ENCODE measurements around the gene SORCS1. TPM values are rescaled to one million over a fixed set of nuclear protein-coding genes. Genes with fewer than 3 reads are reported as not detected.

Gene SORCS1
- total and polyA plus RNA-seq, 2 of the 13 experiments (the other 11 are each of a cell fraction or from before 2014, with no cell fraction given) = not detected

DNA sequence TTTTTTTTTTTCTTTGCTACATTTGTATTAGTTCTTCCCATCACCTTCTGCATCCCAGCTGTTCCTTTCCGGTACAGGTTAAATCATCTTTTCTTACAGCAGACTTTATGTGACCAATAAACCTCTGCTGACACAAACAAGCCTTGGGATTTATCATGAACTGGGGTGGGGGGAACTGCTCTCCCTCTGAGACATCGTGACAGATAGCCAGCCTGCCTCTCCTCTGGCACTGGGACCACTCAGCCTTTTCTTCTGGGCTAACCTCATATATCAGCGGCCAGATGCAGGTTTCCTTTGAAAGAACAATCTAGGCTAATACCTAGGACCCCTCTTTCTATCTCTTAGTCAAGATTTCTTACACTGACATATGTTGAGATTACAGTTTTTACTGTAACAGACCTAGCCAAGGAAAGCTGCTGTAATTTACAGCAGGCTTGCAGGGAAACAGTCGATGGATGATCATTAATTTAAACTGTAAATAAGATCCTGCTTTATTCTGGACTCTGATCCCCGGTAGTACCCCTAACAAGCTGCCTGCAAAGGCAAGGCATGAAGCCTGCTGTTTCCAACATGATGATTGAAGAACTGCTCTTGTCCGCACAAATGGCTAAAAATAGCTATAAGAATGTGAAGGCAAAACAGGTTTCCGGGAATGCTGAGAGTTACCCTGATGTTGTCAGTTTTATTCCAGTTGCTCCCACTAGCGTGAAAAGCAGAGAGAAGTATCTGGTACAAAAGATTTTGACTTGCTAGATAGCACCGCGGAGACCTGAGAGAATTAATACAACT is 338.7 kb downstream of the SORCS1 start:
- ChIA-PET CTCF (ENCODE audit: low intra/inter-chr PET ratio, low total read pairs) (no interaction called here), POLR2A (no interaction called here)
- no peak for ATAC-seq
- H3K9ac ChIP-seq (ENCODE audit: insufficient read depth, low read depth, low read length) = no peak overlapping the region
- 33% methylated on average over 10 of the region's 10 CpGs for WGBS (ENCODE audit: low lambda C conversion rate)
- H3K9me3 ChIP-seq (ENCODE audit: low read length) = no peaks in the 10 kb centered on the region
- TF ChIP-seq ZNF180 (CRISPR knock-in tag; IDR thresholded peaks at IDR 0.05; ENCODE audit: borderline replicate concordance, low read depth) = no peak
- no peak for TF ChIP-seq ZZZ3 (CRISPR knock-in tag; IDR thresholded peaks at IDR 0.05; ENCODE audit: borderline replicate concordance)
- TF ChIP-seq TCF12 (IDR thresholded peaks at IDR 0.05) = no peak
- no peak for TF ChIP-seq TCF12 (CRISPR knock-in tag; IDR thresholded peaks at IDR 0.05)
- no peak for TF ChIP-seq ZNF713 (CRISPR knock-in tag; IDR thresholded peaks at IDR 0.05)
- no peak for TF ChIP-seq RBM22 (optimal IDR thresholded peaks at IDR 0.05; ENCODE audit: low read length)
- TF ChIP-seq ZNF44 (CRISPR knock-in tag; IDR thresholded peaks at IDR 0.05) = no peak
- no peak for TF ChIP-seq MED13 (CRISPR knock-in tag; IDR thresholded peaks at IDR 0.05)
- TF ChIP-seq ELF4 (CRISPR knock-in tag; IDR thresholded peaks at IDR 0.05; ENCODE audit: borderline replicate concordance) = no peak
- TF ChIP-seq ZFYVE20 (CRISPR knock-in tag; IDR thresholded peaks at IDR 0.05; ENCODE audit: borderline replicate concordance, low read depth) = no peak
- no peak for TF ChIP-seq SIX1 (CRISPR knock-in tag; IDR thresholded peaks at IDR 0.05; ENCODE audit: borderline replicate concordance)
- TF ChIP-seq ZNF720 (CRISPR knock-in tag; IDR thresholded peaks at IDR 0.05) = no peak
- no peak for TF ChIP-seq RORA (CRISPR knock-in tag; IDR thresholded peaks at IDR 0.05)
- TF ChIP-seq NFE2L1 (CRISPR knock-in tag; IDR thresholded peaks at IDR 0.05; ENCODE audit: borderline replicate concordance) = no peak
- no peak for TF ChIP-seq MXD4 (CRISPR knock-in tag; IDR thresholded peaks at IDR 0.05)
- TF ChIP-seq SSRP1 (CRISPR knock-in tag; IDR thresholded peaks at IDR 0.05) = no peak
- TF ChIP-seq RNF2 (conservative IDR thresholded peaks at IDR 0.05; ENCODE audit: low read depth) = no peak
- TF ChIP-seq MIER2 (CRISPR knock-in tag; IDR thresholded peaks at IDR 0.05) = no peak
- no peak overlapping the region for H3K27ac ChIP-seq (ENCODE audit: extremely low read length, insufficient read depth, low read length)
- no peaks in the 10 kb centered on the region for H3K4me1 ChIP-seq (ENCODE audit: insufficient read depth, low read length)
- DNase-seq (ENCODE audit: low spot score) = no peak
- no peaks in the 10 kb centered on the region for H4K20me1 ChIP-seq (ENCODE audit: insufficient read depth, low read length)
- H3K79me2 ChIP-seq (ENCODE audit: insufficient read depth, low read length) = no peaks in the 10 kb centered on the region
- H3K4me3 ChIP-seq (replicated peaks in 1 of 3; ENCODE audit: insufficient read depth in 1 of 3, low read depth in 2 of 3, low read length in 3 of 3) = no peak overlapping the region
- FAIRE-seq = no peak
- no peak overlapping the region for H2AFZ ChIP-seq (ENCODE audit: low read length)
- no TSS peak for BruUV-seq (replicated peaks)
- H3K36me3 ChIP-seq (replicated peaks in 1 of 2; ENCODE audit: control insufficient read depth in 1 of 2, insufficient read depth in 2 of 2, low read length in 2 of 2) = no peaks in the 10 kb centered on the region
- in situ Hi-C loops (cut with HindIII; ENCODE audit: extremely low pct_ligation_motif_present, low pct_unique_long_range_greater_than_20kb) = no loop called here
- H3K27me3 ChIP-seq (ENCODE audit: control insufficient read depth in 1 of 2, insufficient read depth in 2 of 2, low read length in 2 of 2) = no peaks in the 10 kb centered on the region
- no peak overlapping the region for H3K4me2 ChIP-seq (ENCODE audit: low read depth, low read length)
- intact Hi-C loops (cut with micrococcal nuclease; ENCODE audit: unreplicated experiment) = no loop called here

Data from HepG2 (cell line).